Omental fat pad (tissue), 4 donors: ENCODE data around the gene LDB1. TPM values are rescaled to one million over a fixed set of nuclear protein-coding genes. Genes with fewer than 3 reads are reported as not detected.

Experiments
- ATAC-seq: fragments of 150-250 bp; one replicate; pipeline ENCODE4 v1.9.1; 2016; ENCODE audit warnings: mild to moderate bottlenecking, moderate library complexity; ENCODE audit not compliant: low FRiP score
- DNase-seq: peaks from one replicate; pipeline ENCODE4 v3.0.0-alpha.2; 2019; ENCODE audit warnings: low spot score
- total RNA-seq, 4 donors: library from RNA; depleted of rRNA; stranded (reverse); fragments of >200 nt; gene quantifications; one replicate each; pipeline ENCODE4 v1.1.0, GENCODE V29; 2016
- TF ChIP-seq, protein P1 (sequence below), 3 donors: fragments of 450-650 bp; IDR thresholded peaks; one replicate each; pipeline ENCODE4 v1.5.1; 2016 to 2017; ENCODE audit warnings: antibody characterized with exemption in 3 of 3, mild to moderate bottlenecking in 3 of 3, moderate library complexity in 2 of 3

Gene LDB1
- total RNA-seq, 4 donors from 2014 or later: 20.1 to 33.2 (median 30.9) TPM

DNA sequence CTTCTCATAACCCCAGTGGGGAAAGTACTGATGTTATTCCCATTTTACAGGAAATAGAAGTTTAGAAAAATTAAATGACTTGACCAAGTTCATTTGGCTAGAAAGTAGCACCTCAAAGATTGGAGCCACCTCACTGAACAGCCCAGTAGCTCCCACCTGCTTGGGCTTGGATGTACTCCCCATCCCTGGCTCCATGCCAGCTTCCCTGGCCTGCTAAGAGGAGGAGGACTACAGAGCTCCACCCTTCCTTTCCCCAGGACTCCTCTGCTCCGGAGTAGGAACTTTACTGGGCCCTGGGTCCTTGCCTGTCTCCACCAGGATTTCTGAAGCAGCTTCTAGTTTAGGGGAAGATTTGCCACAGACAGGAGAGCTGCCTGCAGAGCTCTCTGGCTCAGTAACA, 52.0 kb downstream of the LDB1 start:
- peak; percentile 33 for DNase-seq
- no peak for ATAC-seq
- TF ChIP-seq, protein P1, sequence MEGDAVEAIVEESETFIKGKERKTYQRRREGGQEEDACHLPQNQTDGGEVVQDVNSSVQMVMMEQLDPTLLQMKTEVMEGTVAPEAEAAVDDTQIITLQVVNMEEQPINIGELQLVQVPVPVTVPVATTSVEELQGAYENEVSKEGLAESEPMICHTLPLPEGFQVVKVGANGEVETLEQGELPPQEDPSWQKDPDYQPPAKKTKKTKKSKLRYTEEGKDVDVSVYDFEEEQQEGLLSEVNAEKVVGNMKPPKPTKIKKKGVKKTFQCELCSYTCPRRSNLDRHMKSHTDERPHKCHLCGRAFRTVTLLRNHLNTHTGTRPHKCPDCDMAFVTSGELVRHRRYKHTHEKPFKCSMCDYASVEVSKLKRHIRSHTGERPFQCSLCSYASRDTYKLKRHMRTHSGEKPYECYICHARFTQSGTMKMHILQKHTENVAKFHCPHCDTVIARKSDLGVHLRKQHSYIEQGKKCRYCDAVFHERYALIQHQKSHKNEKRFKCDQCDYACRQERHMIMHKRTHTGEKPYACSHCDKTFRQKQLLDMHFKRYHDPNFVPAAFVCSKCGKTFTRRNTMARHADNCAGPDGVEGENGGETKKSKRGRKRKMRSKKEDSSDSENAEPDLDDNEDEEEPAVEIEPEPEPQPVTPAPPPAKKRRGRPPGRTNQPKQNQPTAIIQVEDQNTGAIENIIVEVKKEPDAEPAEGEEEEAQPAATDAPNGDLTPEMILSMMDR (IDR thresholded peaks at IDR 0.05): no peak

DNA sequence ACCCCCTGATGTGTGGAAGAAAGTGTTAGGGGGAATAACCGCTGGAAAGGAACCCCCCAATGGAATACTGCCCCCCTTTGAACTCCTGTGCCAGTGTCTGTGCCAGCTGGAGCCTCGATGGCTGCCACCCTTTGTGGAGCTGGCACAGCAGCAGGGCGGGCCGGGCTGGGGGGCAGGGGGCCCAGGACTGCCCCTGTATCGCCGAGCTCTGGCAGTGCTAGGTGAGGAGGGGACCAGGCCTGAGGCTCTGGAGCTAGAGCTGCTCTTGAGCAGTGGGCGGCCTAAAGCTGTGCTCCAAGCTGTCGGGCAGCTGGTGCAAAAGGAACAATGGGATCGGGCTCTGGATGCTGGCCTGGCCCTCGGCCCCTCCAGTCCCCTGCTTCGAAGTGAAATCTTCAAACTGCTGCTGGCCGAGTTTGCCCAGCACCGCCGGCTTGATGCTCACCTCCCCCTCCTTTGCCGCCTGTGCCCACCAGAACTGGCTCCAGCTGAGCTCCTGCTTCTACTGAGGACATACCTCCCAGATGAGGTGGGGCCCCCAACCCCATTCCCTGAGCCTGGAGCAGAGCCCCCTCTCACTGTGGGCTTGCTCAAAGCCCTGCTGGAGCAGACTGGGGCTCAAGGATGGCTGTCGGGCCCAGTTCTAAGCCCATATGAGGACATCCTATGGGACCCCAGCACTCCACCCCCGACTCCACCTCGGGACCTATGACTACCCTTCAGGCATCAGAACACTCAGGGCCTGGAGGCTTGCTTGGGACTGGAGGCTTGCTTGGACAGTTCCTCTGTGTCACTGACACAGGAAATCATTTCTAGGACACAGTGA, 52.9 kb downstream of the LDB1 start:
- no peak for ATAC-seq
- TF ChIP-seq, protein P1 (IDR thresholded peaks at IDR 0.05): no peak
- no peak for DNase-seq

DNA sequence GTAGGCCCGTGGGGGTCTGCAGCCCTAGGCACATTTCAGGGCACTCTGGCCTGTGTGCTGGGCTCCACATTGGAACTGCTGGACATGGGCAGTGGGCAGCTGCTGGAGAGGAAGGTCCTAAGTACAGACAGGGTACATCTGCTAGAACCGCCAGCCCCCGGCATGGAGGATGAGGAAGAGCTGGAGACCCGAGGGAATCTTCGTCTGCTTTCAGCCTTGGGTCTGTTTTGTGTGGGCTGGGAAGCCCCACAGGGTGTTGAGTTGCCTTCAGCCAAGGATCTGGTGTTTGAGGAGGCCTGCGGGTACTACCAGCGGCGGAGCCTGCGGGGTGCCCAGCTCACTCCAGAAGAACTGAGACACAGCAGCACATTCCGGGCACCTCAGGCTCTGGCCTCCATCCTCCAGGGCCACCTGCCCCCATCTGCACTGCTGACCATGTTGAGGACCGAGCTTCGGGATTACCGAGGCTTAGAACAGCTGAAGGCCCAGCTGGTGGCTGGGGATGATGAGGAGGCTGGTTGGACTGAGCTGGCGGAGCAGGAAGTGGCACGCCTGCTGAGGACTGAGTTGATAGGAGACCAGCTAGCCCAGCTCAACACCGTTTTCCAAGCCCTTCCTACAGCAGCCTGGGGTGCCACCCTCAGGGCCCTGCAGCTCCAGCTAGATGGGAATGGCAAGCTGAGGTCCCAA, 53.6 kb downstream of the LDB1 start:
- no peak for DNase-seq
- ATAC-seq: no peak
- TF ChIP-seq, protein P1 (IDR thresholded peaks at IDR 0.05): no peak

DNA sequence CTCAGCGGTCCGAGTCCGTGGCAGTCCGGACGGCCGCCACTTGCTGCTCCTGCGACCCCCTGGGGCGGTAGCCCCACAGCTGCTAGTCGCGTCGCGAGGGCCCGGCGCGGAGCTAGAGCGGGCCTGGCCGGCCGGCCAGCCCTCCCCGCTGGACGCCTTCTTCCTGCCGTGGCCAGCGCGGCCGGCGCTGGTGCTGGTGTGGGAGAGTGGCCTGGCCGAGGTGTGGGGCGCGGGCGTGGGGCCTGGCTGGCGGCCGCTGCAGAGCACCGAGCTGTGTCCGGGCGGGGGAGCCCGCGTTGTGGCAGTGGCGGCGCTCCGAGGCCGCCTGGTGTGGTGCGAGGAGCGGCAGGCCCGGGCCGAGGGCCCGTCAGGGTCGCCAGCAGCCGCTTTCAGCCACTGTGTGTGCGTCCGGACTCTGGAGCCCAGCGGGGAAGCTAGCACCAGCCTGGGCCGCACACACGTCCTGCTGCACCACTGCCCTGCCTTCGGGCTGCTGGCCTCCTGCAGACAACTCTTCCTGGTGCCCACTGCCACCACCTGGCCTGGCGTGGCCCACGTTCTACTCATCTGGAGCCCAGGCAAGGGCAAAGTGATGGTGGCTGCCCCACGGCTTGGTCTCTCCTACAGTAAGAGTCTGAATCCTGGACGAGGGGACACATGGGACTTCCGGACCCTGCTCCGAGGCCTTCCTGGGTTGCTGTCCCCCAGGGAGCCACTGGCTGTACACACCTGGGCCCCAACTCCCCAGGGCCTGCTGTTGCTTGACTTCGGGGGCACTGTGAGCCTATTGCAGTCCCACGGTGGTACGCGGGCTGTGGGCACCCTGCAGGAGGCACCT, 54.4 kb downstream of the LDB1 start:
- TF ChIP-seq, protein P1 (IDR thresholded peaks at IDR 0.05): no peak
- DNase-seq (no peak), ATAC-seq (peak; percentile 37)

DNA sequence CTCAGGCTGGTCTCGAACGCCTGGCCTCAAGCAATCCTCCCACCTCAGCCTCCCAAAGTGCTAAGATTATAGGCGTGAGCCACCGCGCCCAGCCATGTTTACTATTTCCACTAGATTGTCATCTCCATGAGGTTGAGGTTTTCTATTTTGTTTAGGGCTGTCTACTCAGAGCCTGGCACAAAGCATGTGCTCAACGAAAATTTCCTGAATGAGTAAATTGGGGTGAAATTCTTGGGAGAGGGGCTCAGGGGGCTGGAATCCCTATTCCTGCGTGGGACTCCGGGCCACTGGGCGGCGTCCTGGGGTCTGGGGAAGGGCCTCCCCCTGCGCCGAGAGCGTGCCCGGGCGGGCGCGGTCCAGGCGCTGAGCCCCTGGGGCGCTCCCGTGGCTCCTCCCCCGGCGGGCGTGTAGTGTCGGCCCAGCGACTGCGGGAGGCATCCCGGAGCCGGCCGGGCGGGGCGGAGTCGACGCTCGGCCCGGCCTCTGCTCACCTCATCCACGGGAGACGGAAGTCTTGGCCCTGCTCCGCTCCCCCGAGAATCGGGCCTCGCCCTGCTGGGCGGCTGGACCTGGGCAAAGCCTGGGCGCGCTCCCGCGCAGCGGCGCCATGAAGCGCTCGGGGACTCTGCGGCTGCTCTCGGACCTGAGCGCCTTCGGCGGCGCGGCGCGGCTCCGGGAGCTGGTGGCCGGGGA, 55.2 kb downstream of the LDB1 start, which contains the start of gene HPS6:
TSS of gene HPS6 (plus strand) at position 482 of the 693 bp plus-strand sequence. CDS start at position 608, 126 bp downstream.
- ATAC-seq (peak; percentile 98), DNase-seq (peak; percentile 49)
- TF ChIP-seq, protein P1 (IDR thresholded peaks at IDR 0.05): no peak

DNA sequence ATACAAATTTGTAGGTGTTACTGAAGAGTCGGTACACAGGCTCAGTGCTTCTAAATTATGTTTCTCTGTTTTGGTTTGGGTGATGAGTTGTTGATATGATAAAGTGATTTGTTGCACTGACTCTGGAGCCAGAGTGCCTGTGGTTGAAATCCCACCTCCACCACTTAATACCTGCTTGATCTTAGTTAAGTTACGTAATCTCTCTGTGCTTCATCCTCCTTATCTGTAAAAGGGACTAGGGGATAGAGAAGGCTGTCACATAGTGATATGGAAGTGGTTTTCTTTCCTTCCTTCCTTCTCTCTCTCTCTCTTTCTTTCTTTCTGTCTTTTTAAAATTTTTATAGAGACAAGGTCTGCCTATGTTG, 55.7 kb downstream of the LDB1 start:
- TF ChIP-seq, protein P1 (IDR thresholded peaks at IDR 0.05): no peak
- no peak for ATAC-seq
- no peak for DNase-seq
